Measurements from ENCODE around the gene NARS2. TPM values are rescaled to one million over a fixed set of nuclear protein-coding genes. Genes with fewer than 3 reads are reported as not detected.

The NARS2 gene
- total and polyA plus RNA-seq, 9 of the 15 experiments (the other 6 are each of a cell fraction or from before 2014, with no cell fraction given): 26.8 to 48.0 (median 34.2) TPM

- TF ChIP-seq DIDO1 (tag; IDR thresholded peaks at IDR 0.05; ENCODE audit: low read depth): no peak
- TF ChIP-seq HMGN3 (IDR thresholded peaks at IDR 0.05; ENCODE audit: borderline replicate concordance, extremely low read depth, insufficient read length, low read depth, low read length): peak; percentile 90
- TF ChIP-seq FOXM1 (IDR thresholded peaks at IDR 0.05; ENCODE audit: low read depth): no peak
- 0 out of 2 replicates have a peak, but pooled peaks have one; percentile 53 for TF ChIP-seq FOXM1 (CRISPR knock-in tag; IDR thresholded peaks at IDR 0.05; ENCODE audit: low read depth)
- TF ChIP-seq ZNF197 (CRISPR knock-in tag; IDR thresholded peaks at IDR 0.05; ENCODE audit: low read depth): peak; percentile 90
- TF ChIP-seq XRCC3 (IDR thresholded peaks at IDR 0.05): no peak
- TF ChIP-seq KLF1 (tag; IDR thresholded peaks at IDR 0.05): peak; percentile 45; the same call in 1 of the 2 replicates
- TF ChIP-seq ZBTB2 (IDR thresholded peaks at IDR 0.05): no peak
- 0 out of 2 replicates have a peak, but pooled peaks have one; percentile 47 for TF ChIP-seq ZNF24 (IDR thresholded peaks at IDR 0.05)
- TF ChIP-seq RBM25 (IDR thresholded peaks at IDR 0.05; ENCODE audit: low read depth, low read length, severe bottlenecking): peak; percentile 31
- peak; percentile 47; the same call in 1 of the 2 replicates for TF ChIP-seq GABPA (tag; conservative IDR thresholded peaks at IDR 0.05; ENCODE audit: low read depth)
- peak; percentile 69; the same call in 1 of the 2 replicates for TF ChIP-seq PHF8 (IDR thresholded peaks at IDR 0.05; ENCODE audit: borderline replicate concordance, low read length)
- TF ChIP-seq RAD21 (CRISPR knock-in tag; conservative IDR thresholded peaks at IDR 0.05 in 1 of 2, IDR thresholded peaks at IDR 0.05 in 1 of 2): peak; percentile 13 to 16; a peak in 2 of 4 replicates
- peak; percentile 41; the same call in 1 of the 2 replicates for TF ChIP-seq POLR2AphosphoS5 (IDR thresholded peaks at IDR 0.05; ENCODE audit: control insufficient read depth, insufficient read depth, low read depth, low read length)
- TF ChIP-seq MAX (CRISPR knock-in tag; IDR thresholded peaks at IDR 0.05): peak; percentile 84
- TF ChIP-seq ATF1 (CRISPR knock-in tag; IDR thresholded peaks at IDR 0.05): no peak
- TF ChIP-seq ATF1 (tag; IDR thresholded peaks at IDR 0.05): 0 out of 2 replicates have a peak, but pooled peaks have one; percentile 19
- peak; percentile 89; the same call in 1 of the 2 replicates for TF ChIP-seq ZNF175 (CRISPR knock-in tag; IDR thresholded peaks at IDR 0.05; ENCODE audit: low read depth)
- peak; percentile 80 for TF ChIP-seq CCNT2 (IDR thresholded peaks at IDR 0.05; ENCODE audit: borderline replicate concordance, extremely low read depth, insufficient read length, low read depth, low read length)
- TF ChIP-seq FOXK2 (conservative IDR thresholded peaks at IDR 0.05 in 1 of 2, IDR thresholded peaks at IDR 0.05 in 1 of 2; ENCODE audit: low read depth in 2 of 2): no peak
- TF ChIP-seq TCF7 (IDR thresholded peaks at IDR 0.05; ENCODE audit: borderline replicate concordance): 0 out of 2 replicates have a peak, but pooled peaks have one; percentile 23
- TF ChIP-seq SRF (CRISPR knock-in tag; IDR thresholded peaks at IDR 0.05): peak in 1 of 2 experiments; percentile 11; a peak in 1 of 4 replicates
- TF ChIP-seq NR4A1 (CRISPR knock-in tag; IDR thresholded peaks at IDR 0.05): no peak
- TF ChIP-seq NR4A1 (tag; IDR thresholded peaks at IDR 0.05): peak; percentile 86
- no peak for TF ChIP-seq ZNF165 (CRISPR knock-in tag; IDR thresholded peaks at IDR 0.05; ENCODE audit: borderline replicate concordance)
- TF ChIP-seq RBBP5 (IDR thresholded peaks at IDR 0.05; ENCODE audit: borderline replicate concordance, insufficient read depth, low read length, poor library complexity, severe bottlenecking): peak; percentile 78
- TF ChIP-seq CREB1 (IDR thresholded peaks at IDR 0.05): peak; percentile 9; the same call in 1 of the 2 replicates
- no peak for TF ChIP-seq CREB1 (CRISPR knock-in tag; IDR thresholded peaks at IDR 0.05)
Measured at GRCh38 chr11:78417888-78418583, 156.6 kb downstream of the NARS2 start (continued).

Measured in K562 (cell line).